ENCODE results near the gene SLC22A23.

Gene SLC22A23

GRCh38 chr6:3353213-3353903 is 103.5 kb downstream of the SLC22A23 start:
- DNase-seq = no peak
- peak overlapping the region; percentile 10 for H3K4me3 Mint-ChIP-seq
- peaks cover 16% of the 10 kb centered on the region for H3K27me3 Mint-ChIP-seq (ENCODE audit: low read depth, poor library complexity)
- TF ChIP-seq, protein P1, sequence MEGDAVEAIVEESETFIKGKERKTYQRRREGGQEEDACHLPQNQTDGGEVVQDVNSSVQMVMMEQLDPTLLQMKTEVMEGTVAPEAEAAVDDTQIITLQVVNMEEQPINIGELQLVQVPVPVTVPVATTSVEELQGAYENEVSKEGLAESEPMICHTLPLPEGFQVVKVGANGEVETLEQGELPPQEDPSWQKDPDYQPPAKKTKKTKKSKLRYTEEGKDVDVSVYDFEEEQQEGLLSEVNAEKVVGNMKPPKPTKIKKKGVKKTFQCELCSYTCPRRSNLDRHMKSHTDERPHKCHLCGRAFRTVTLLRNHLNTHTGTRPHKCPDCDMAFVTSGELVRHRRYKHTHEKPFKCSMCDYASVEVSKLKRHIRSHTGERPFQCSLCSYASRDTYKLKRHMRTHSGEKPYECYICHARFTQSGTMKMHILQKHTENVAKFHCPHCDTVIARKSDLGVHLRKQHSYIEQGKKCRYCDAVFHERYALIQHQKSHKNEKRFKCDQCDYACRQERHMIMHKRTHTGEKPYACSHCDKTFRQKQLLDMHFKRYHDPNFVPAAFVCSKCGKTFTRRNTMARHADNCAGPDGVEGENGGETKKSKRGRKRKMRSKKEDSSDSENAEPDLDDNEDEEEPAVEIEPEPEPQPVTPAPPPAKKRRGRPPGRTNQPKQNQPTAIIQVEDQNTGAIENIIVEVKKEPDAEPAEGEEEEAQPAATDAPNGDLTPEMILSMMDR (IDR thresholded peaks at IDR 0.05) = no peak
- no peak overlapping the region for H3K27ac Mint-ChIP-seq
- no peaks in the 10 kb centered on the region for H3K9me3 Mint-ChIP-seq
- peaks cover 3% of the 10 kb centered on the region for H3K36me3 Mint-ChIP-seq (ENCODE audit: low read depth)
- H3K4me1 Mint-ChIP-seq = peaks cover 99% of the 10 kb centered on the region

- TF ChIP-seq, protein P1 (IDR thresholded peaks at IDR 0.05) = no peak
- no peak for DNase-seq
- Mint-ChIP-seq H3K27ac (no peak overlapping the region), H3K9me3 (no peaks in the 10 kb centered on the region), H3K27me3 (ENCODE audit: low read depth, poor library complexity) (peaks cover 16% of the 10 kb centered on the region), H3K4me3 (no peak overlapping the region), H3K4me1 (peaks cover 99% of the 10 kb centered on the region), H3K36me3 (ENCODE audit: low read depth) (no peaks in the 10 kb centered on the region)
These were observed 104.2 kb downstream of the SLC22A23 start for GRCh38 chr6:3352678-3353077.

DNA sequence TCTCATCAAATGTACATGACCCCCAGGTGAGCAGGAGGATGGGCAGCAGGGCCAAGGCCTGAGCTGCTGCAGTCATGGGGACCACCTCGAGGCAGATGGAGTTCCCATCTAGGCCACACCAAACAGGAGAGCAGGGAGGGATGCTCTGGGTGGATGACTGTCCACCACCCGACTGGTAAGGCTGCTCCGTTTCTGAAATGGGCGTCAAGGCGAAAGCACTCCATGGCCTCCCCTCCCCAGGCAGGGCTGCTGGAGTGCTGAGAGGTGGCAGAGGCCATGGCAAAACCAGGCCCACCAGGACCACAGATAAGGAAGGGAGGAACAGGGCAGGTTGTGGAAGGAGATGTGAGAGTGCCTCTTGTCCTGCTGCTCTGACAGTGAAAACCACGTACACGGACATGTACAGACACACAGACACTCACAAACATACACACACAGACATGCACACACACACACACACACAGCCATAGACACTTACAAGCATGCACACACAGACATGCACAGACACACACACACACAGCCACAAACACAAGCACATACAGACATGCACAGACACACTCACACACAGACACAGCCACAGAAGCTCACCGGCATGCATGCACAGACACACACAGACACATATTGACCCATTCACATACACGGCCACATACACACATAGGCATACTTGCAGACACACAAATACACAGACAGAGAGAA is 104.9 kb downstream of the SLC22A23 start:
- H3K9me3 Mint-ChIP-seq = no peaks in the 10 kb centered on the region
- peaks cover 16% of the 10 kb centered on the region for H3K27me3 Mint-ChIP-seq (ENCODE audit: low read depth, poor library complexity)
- DNase-seq = no peak
- H3K4me1 Mint-ChIP-seq = peaks cover 99% of the 10 kb centered on the region
- H3K27ac Mint-ChIP-seq = peak overlapping the region; percentile 96
- peak overlapping the region; percentile 57 for H3K4me3 Mint-ChIP-seq
- no peaks in the 10 kb centered on the region for H3K36me3 Mint-ChIP-seq (ENCODE audit: low read depth)
- TF ChIP-seq, protein P1 (IDR thresholded peaks at IDR 0.05) = no peak

DNA sequence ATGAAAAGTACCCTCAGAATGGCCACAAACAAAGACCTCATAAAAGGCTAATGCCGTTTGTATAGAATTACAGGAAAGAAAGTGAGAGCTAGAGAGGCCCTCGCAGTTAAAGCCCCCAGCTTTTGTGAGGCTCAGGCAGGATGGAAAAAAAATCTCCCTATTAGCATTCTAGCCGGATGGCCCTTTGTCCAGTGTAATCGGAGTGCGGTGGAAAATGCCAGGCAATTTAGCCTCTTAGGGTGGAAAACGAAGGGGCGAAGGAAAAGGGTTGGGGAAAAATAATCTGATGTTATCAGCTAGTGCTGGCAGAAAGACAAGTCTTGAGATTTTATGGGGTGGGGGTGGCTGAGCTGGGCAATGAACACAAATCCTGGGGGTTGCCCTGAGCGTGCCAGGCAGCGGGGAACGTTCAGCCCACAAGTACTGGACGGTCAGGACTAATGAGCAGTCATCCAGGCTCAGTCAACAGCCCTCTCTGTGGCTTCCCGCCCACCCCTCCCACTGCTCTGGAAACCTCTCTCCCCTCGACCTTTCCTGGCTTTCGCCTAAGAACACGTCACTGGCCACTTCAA is 105.7 kb downstream of the SLC22A23 start:
- H3K4me1 Mint-ChIP-seq = peaks cover 99% of the 10 kb centered on the region
- peaks cover 16% of the 10 kb centered on the region for H3K27me3 Mint-ChIP-seq (ENCODE audit: low read depth, poor library complexity)
- no peaks in the 10 kb centered on the region for H3K9me3 Mint-ChIP-seq
- DNase-seq = no peak
- no peaks in the 10 kb centered on the region for H3K36me3 Mint-ChIP-seq (ENCODE audit: low read depth)
- H3K4me3 Mint-ChIP-seq = peak overlapping the region; percentile 57
- H3K27ac Mint-ChIP-seq = peak overlapping the region; percentile 96
- TF ChIP-seq, protein P1 (IDR thresholded peaks at IDR 0.05) = no peak

GRCh38 chr6:3350252-3350796 is 106.5 kb downstream of the SLC22A23 start:
- Mint-ChIP-seq H3K27me3 (ENCODE audit: low read depth, poor library complexity) (peaks cover 12% of the 10 kb centered on the region), H3K9me3 (no peaks in the 10 kb centered on the region), H3K36me3 (ENCODE audit: low read depth) (no peaks in the 10 kb centered on the region), H3K27ac (peak overlapping the region; percentile 96), H3K4me3 (peak overlapping the region; percentile 64), H3K4me1 (peaks cover 97% of the 10 kb centered on the region)
- no peak for DNase-seq
- TF ChIP-seq, protein P1 (IDR thresholded peaks at IDR 0.05) = no peak
